Stimulated activated CD8-positive, alpha-beta memory T cell treated with anti-CD3 and anti-CD28 coated beads, Interleukin-15, amount 100 ng/mL, for 24 hours (primary cell): Measurements from ENCODE around the gene KRTAP10-3.
"Not testable (repeated sequence)": the region's sequence is repeated elsewhere in the genome, so short reads cannot be mapped to it uniquely, and the experiment has no call there.

Source experiments
- DNase-seq: peaks from one replicate; pipeline ENCODE4 v3.0.0-alpha.2; 2020; ENCODE audit warnings: low read depth

The KRTAP10-3 gene, protein sequence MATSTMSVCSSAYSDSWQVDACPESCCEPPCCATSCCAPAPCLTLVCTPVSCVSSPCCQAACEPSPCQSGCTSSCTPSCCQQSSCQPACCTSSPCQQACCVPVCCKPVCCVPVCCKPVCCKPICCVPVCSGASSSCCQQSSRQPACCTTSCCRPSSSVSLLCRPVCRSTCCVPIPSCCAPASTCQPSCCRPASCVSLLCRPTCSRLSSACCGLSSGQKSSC

DNA sequence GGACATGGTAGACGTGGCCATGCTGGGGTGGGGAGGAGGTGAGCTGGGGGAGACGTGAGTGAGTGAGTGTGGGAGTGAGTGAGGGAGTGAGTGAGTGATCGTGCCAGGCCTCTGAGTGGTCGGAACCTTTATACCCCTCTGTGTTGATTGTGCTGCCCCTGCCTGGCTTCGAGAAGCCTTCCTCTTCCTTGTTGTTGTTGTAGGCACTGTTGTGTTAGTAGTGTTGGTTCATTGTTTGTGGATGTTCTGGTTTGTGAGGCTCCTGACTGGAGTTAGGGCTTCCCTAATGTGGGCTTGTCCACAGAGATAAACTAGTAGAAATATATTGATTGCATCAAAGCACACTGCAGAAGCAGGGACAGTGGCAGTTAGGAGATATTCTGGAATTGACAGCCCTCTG is at the start of gene KRTAP10-3:
Gene KRTAP10-3, minus strand, starts transcription at position 101 of the 400 bp plus-strand sequence. Its CDS starts 80 bp downstream, at position 21.
- DNase-seq = no peak

- DNase-seq = no peak
Measured at GRCh38 chr21:44606495-44606894, 47.9 kb upstream of the KRTAP10-3 start.

DNA sequence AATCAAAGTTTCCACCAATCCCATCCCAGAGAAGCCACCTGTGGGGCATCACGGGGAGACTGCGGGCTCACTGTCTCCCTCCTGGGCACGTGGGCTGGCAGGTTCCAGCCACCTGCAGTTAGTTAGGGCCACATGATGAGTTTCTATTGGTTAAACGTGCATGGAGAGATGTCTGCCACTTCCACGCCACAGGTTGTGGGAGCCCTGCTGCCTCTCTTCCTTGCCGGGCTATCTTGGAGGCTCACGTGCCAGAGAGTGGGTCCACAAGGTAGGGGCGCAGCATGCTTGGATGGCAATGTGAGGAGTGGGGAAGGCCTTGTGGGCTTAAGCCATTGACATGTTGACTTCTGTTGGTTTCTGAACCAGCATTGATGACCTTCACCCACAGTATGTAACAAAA is 45.3 kb upstream of the KRTAP10-3 start:
- DNase-seq = no peak

GRCh38 chr21:44603109-44603875 is 44.7 kb upstream of the KRTAP10-3 start:
- DNase-seq = no peak

DNA sequence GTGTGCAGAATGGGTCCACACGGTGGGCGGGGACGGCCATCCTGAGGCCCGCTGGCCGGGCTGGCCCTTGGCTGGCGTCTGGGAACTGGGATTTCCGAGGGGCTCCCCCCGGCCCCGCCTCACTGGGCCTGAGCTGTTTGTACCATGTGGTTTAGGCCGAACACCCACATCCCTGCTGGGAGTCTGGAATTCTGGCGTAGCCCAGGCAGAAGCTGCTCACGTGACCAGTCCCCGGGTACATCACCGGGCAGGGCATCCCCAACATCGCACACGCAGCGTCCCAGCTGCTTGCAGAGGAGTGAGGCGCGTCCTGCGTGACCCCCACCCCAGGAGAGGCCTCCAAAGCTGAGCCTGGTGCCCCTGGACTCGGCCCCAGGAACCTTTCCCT is 43.9 kb upstream of the KRTAP10-3 start:
- no peak for DNase-seq

- DNase-seq = no peak
Measured at GRCh38 chr21:44601596-44602462, 43.2 kb upstream of the KRTAP10-3 start.

- not testable (repeated sequence) for DNase-seq
Measured at GRCh38 chr21:44601091-44601490, 42.5 kb upstream of the KRTAP10-3 start.

DNA sequence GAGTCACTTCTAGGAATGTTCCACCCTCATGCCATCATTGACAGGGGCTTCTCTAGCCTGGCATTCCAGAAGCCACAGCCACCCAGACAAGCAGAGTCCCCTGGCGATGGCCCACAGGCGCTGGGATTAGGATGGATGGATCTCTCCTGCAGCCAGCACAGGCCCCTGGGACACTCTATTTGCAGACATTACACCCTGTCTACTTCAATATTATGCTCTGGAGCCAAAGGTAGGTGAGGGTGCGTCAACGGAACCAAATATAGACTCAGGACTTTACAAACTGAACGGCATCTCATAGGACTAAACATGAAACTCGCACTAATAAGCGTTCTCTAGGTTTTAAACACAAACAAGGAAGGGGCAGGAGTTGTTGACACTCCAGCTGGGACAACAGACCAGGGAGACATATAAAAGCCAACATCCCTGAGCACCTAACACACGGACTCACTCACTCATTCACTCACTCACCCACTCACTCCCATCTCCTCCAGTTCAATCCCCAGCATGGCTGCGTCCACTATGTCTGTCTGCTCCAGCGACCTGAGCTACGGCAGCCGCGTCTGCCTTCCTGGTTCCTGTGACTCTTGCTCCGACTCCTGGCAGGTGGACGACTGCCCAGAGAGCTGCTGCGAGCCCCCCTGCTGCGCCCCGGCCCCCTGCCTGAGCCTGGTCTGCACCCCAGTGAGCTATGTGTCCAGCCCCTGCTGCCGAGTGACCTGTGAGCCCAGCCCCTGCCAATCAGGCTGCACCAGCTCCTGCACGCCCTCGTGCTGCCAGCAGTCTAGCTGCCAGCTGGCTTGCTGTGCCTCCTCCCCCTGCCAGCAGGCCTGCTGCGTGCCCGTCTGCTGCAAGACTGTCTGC is 41.8 kb upstream of the KRTAP10-3 start, which contains the start of gene KRTAP10-7:
Gene KRTAP10-7, plus strand, starts transcription at position 480 of the 861 bp plus-strand sequence. Its CDS starts 25 bp downstream, at position 505.
- DNase-seq = not testable (repeated sequence)

GRCh38 chr21:44599264-44600029 is 40.9 kb upstream of the KRTAP10-3 start:
- DNase-seq = no peak

- DNase-seq = no peak
Measured at GRCh38 chr21:44598061-44598460, 39.5 kb upstream of the KRTAP10-3 start.

DNA sequence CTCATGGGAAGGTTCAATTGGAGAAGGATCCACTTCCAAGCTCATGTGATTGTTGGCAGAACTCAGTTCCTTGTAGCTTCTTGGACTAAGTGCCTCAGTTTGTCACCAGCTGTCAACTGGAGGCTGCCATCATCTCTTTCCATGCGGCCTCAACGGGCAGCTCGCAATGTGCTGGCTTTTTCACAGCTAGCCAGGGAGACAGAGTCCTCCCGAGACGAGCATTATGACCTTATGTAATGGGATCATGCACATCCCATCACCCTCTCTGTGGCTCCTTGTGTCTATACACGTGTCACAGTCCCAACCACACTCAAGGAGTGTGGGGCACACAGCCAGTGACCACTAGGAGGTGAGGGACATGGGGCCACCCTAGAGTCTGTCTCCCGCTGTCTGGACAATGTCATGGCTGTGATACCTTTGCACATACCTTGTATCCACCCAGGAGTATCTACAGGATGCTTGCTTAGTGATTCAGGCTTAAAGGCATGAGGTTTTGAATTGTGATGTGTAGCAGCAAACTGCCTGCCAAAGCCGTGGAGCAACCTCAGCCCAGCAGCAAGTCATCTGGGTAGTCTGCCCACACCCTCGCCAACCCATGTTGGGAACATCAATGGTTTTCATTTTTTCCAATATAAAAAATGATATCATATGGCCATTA is 37.6 kb upstream of the KRTAP10-3 start:
- no peak for DNase-seq

GRCh38 chr21:44595524-44595923 is 36.9 kb upstream of the KRTAP10-3 start:
- no peak for DNase-seq

- DNase-seq = no peak
Measured at GRCh38 chr21:44594406-44594916, 35.9 kb upstream of the KRTAP10-3 start.

DNA sequence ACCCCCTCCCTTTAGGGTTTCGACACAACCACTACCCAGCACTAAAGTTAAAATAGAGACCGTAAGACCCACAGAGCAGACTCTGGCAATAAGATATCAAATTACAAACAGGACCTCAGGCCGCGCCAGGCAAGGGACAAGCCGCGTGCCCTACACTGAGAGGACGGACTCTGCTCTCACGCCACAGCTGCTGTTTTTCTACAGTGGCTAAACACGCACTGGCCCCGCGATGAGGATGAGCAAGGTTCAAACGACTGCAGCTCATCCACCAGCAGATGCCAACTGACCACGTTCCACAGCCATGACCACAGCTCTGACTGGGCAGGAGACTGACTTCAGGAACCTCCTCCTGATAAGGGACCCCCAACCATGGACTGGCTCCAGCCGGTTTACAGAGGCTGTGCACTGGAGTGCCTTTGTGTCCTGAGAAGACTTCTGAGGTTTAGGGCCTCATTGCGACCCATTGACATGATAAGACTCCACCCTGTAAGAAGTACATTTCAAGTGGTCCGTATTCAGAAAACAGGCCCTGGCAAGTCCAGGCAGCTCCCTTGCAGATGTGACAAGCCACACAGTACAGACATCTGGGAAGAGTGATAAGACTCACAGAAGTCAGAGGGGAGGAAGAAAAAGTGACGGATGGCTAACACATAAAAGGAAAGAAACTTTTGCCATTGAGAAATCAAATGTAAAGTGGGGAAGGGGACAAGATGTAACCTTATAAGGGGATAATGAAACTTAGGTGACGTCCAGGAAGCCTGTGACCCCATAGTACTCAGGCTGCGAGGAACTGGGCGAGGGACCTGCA is 35.2 kb upstream of the KRTAP10-3 start:
- no peak for DNase-seq

DNA sequence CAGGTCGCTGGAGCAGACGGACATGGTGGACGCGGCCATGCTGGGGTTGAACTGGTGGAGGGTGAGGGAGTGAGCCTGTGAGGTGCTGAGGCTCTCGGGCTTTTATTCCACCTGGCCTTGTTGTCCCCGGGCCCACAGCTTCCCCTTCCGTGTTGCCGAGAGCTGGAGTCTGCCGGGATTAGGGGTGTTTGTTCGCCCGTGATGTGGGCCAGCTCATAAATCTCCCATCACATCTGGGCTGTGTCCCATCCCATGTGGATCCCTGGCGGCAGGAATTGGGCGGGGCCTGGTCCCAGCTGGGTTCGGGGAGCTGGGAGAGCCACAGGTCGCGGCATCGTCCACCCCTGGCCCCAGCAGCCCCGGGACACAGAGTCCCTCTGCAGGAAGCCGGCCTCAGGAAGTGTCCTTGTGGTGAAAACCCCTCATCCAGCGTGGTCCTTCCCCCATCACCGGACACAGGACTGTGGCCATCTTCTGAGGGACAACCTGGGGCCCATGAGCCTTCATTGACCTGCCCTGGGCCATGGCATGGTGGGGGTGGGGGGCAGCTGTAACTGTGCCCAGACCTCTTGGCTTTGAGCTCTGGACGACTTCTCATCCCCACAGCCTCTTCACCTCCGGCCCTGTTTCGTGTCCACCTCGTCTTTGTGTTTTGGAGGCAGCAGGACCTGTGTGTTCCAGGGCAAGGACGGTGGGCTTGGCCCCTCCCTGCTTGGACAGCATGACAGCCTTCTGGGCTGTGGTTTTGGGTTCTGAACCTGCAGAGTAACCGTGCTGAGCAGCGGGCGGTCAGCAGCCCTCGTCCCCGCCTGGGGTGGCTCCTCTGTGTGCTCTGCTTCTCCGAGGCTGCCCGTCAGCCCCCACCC is 34.1 kb upstream of the KRTAP10-3 start, which contains the start of gene KRTAP10-6:
Gene KRTAP10-6, minus strand, starts transcription at position 60 of the 866 bp plus-strand sequence. Its CDS starts 21 bp downstream, at position 39.
- DNase-seq = no peak

- not testable (repeated sequence) for DNase-seq
Measured at GRCh38 chr21:44591801-44592130, 33.2 kb upstream of the KRTAP10-3 start.

GRCh38 chr21:44590897-44591800 is 32.6 kb upstream of the KRTAP10-3 start:
- DNase-seq = not testable (repeated sequence)
